Memory B cell (primary cell): ENCODE measurements around the gene RIC3.
A peak's percentile ranks its signal among the peaks of the same experiment; 100 is the strongest.

Experiments
- ATAC-seq: fragments of 150-1000 bp; cut with Tn5 transposase; 2 replicates; pipeline ENCODE4 v1.10.0; 2021; ENCODE audit warnings: low read depth, mild to moderate bottlenecking, moderate library complexity
- DNase-seq, 2 donors: peaks; one replicate each; pipeline ENCODE4 v3.0.0; 2022; ENCODE audit warnings: low spot score in 2 of 2
- H3K27ac Mint-ChIP-seq: one replicate; pipeline ENCODE4 v1.8.0; 2022; ENCODE audit warnings: mild to moderate bottlenecking, moderate library complexity, mixed read lengths
- H3K27me3 Mint-ChIP-seq: one replicate; pipeline ENCODE4 v1.8.0; 2022; ENCODE audit warnings: mixed read lengths
- H3K36me3 Mint-ChIP-seq: one replicate; pipeline ENCODE4 v1.8.0; 2022; ENCODE audit warnings: mild to moderate bottlenecking, mixed read lengths
- H3K4me1 Mint-ChIP-seq: one replicate; pipeline ENCODE4 v1.8.0; 2022; ENCODE audit warnings: mixed read lengths
- H3K4me3 Mint-ChIP-seq: one replicate; pipeline ENCODE4 v1.8.0; 2022; ENCODE audit warnings: mild to moderate bottlenecking, moderate library complexity, mixed read lengths
- H3K9me3 Mint-ChIP-seq: one replicate; pipeline ENCODE4 v1.8.0; 2022; ENCODE audit warnings: mixed read lengths

The RIC3 gene

DNA sequence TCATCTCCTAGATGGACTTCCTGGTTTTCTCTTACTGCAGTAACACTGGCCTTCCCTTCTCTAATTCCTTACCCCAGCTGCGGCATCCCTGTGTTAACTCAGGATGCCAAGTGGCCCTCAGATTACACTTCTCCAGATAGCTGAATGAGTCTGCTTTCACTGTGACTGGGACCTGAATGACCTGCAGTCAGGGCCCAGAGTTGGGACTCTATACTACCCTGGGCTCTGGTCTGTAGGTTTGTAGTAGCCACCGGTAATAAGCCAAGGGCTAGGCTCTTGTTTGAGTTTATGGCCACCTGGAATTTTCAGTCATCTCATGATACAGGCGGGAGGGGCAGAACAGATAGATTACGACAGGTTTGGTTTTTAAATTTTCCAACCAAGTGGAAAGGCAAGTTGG lies 63.7 kb downstream of the RIC3 start:
- H3K27ac Mint-ChIP-seq: no peak overlapping the region
- H3K4me3 Mint-ChIP-seq: no peak overlapping the region
- ATAC-seq (no peak), DNase-seq (no peak)
- no peaks in the 10 kb centered on the region for H3K27me3 Mint-ChIP-seq
- peaks cover 21% of the 10 kb centered on the region for H3K36me3 Mint-ChIP-seq
- H3K9me3 Mint-ChIP-seq: no peaks in the 10 kb centered on the region
- no peaks in the 10 kb centered on the region for H3K4me1 Mint-ChIP-seq

DNA sequence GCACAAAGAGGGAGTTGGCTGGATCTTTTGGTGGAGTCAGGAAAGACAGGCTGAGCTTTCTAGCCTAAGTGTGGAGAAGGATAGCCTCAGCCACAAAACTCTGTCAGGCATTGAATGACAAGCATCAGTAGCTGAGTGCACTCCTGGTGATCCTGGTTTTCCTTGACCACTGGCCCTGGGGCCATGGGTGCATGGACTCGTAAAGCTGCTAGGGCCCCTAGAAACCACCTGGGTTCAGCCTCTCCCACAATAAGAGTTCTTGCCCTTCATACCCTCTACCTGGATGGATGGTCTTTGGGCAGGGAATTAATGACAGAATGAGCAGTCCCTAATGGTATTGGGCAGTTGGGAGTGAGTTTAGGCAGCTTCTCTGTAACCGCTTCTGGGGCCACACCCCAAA lies 64.9 kb downstream of the RIC3 start:
- no peak overlapping the region for H3K27ac Mint-ChIP-seq
- peaks cover 12% of the 10 kb centered on the region for H3K36me3 Mint-ChIP-seq
- ATAC-seq (no peak), DNase-seq (no peak)
- no peaks in the 10 kb centered on the region for H3K4me1 Mint-ChIP-seq
- no peaks in the 10 kb centered on the region for H3K27me3 Mint-ChIP-seq
- H3K9me3 Mint-ChIP-seq: no peaks in the 10 kb centered on the region
- H3K4me3 Mint-ChIP-seq: no peak overlapping the region

DNA sequence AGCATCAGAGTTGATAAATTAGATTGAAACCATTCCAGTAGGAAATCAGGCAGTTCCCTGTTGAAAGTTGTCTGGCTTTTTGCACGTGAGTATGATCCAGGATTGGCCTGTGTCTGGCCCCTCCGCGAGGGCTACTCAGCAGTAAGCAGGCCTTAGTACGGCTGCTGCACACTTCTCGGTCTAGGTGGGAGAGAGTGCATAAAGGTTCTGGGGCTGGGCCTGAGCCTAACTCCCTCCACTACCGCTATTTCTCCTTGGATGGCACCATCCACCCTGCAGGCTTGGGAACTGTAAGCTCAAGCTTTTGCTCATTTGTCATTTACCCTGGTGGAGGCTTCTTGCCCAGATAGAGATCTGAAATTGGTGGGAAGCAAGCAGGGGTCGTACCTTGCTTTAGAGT lies 65.9 kb downstream of the RIC3 start:
- Mint-ChIP-seq H3K36me3 (peaks cover 8% of the 10 kb centered on the region), H3K4me3 (no peak overlapping the region), H3K27me3 (no peaks in the 10 kb centered on the region), H3K4me1 (no peaks in the 10 kb centered on the region), H3K27ac (no peak overlapping the region), H3K9me3 (no peaks in the 10 kb centered on the region)
- DNase-seq (no peak), ATAC-seq (no peak)

DNA sequence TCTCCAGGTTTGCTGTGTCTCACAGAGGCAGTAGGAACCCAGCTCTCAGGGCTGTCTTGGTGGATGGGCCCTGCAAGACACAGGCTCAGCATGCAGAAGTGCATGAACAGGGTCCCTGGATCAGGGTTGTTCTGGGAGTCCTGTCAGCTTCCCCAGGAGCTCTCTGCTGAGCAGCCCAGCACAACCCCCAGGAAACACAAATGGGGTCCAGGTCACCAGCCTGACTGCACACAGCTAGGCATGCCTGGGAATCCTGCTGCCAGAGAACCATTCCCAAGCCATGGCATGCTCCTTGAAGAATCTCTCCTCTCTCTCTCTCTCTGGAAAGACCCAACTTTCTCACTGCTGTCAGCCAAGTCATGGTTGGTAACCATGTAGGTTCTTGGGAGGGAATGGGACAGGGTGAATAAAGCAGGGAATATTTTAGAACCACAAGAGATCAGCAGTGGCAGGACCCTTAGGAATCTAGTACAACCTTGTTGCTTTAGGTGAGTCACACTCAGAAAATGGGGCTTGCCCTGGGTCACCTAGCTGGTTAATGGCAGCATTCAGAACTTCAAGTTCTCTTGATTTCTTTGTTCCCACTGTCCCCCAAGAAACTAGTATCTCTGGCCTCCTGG lies 66.4 kb downstream of the RIC3 start:
- Mint-ChIP-seq H3K9me3 (no peaks in the 10 kb centered on the region), H3K4me1 (no peaks in the 10 kb centered on the region), H3K4me3 (no peak overlapping the region), H3K27me3 (no peaks in the 10 kb centered on the region), H3K36me3 (peaks cover 8% of the 10 kb centered on the region), H3K27ac (no peak overlapping the region)
- DNase-seq (no peak), ATAC-seq (no peak)

DNA sequence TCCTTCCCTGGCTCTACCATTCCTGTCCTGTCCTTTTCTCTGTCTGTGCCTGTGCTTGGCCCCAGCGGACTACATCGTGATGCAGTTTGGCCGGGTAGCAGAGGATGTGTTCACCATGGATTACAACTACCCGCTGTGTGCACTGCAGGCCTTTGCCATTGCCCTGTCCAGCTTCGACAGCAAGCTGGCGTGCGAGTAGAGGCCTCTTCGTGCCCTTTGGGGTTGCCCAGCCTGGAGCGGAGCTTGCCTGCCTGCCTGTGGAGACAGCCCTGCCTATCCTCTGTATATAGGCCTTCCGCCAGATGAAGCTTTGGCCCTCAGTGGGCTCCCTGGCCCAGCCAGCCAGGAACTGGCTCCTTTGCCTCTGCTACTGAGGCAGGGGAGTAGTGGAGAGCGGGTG lies 67.4 kb downstream of the RIC3 start:
- ATAC-seq (no peak), DNase-seq (no peak)
- Mint-ChIP-seq H3K27me3 (no peaks in the 10 kb centered on the region), H3K9me3 (no peaks in the 10 kb centered on the region), H3K4me1 (no peaks in the 10 kb centered on the region), H3K36me3 (peaks cover 7% of the 10 kb centered on the region), H3K4me3 (no peak overlapping the region), H3K27ac (no peak overlapping the region)

DNA sequence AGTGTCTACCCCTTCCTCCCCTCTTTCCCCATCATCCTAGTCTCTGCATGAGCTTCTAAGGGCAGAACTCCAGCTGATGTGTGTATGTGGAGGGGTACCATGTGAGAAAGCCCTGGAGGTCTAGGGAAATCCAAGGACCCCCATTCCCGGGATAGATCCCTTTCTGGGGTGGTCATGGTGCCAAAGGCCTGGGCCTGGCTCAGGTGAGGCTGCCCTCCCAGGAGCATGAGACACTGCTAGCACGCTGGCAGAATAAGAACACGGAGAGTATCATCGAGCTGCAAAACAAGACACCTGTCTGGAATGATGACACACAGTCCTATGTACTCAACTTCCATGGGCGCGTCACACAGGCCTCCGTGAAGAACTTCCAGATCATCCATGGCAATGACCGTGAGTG lies 68.2 kb downstream of the RIC3 start:
- H3K4me3 Mint-ChIP-seq: no peak overlapping the region
- no peak overlapping the region for H3K27ac Mint-ChIP-seq
- DNase-seq: no peak
- H3K36me3 Mint-ChIP-seq: peaks cover 3% of the 10 kb centered on the region
- no peaks in the 10 kb centered on the region for H3K9me3 Mint-ChIP-seq
- no peaks in the 10 kb centered on the region for H3K27me3 Mint-ChIP-seq
- no peak for ATAC-seq
- H3K4me1 Mint-ChIP-seq: no peaks in the 10 kb centered on the region

DNA sequence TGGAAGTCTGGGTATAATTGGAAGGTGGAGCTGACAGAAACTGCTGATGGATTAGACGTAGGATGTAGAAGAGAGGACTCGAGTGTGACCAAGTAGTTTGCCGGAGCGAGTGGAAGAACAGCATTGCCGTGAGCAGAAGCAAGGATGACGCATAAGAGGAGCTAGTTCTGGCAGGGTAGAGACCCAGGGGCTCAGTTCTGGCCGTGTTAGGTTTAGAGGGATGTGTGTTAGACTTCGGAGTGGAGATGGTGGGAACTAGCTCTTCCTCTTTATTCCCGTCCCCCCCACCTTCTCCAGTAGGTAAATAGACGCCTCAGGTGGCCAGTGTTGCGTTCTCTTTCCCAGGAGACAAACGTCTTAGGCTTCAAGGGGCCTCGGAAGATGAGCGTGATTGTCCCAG lies 68.7 kb downstream of the RIC3 start:
- Mint-ChIP-seq H3K9me3 (no peaks in the 10 kb centered on the region), H3K27ac (no peak overlapping the region), H3K36me3 (peaks cover 3% of the 10 kb centered on the region), H3K4me3 (no peak overlapping the region), H3K27me3 (no peaks in the 10 kb centered on the region), H3K4me1 (peaks cover 2% of the 10 kb centered on the region)
- ATAC-seq (no peak), DNase-seq (no peak)

DNA sequence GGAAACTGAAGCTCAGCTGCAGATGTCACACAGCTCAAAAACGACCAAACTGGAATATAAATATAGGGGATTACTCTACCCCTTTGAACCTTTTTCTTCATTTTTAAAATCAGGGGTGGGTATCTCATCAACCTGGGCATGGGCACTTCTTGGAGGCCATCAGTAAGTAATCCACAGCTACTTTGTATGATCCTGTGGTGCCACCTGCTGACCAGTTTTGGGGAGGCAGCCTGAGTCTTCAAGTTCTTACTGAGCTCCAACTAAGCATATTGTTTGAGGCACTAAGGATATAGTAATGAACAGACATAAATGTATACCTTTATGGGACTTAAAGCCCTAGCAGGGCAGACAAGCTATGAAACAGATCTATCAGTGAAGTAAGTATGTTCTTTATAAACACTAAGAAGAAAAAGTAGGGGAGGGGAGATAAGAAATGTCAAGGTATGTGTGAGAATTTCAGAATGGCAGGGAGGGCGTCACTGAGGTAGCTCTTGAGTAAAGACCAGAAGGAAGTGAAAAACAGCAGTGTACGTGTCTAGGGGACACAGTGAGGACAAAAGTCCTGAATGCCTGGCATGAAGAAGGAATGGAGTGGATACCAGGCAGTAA lies 69.4 kb downstream of the RIC3 start:
- Mint-ChIP-seq H3K4me3 (no peak overlapping the region), H3K9me3 (no peaks in the 10 kb centered on the region), H3K27ac (no peak overlapping the region), H3K4me1 (peaks cover 2% of the 10 kb centered on the region), H3K36me3 (peaks cover 3% of the 10 kb centered on the region), H3K27me3 (no peaks in the 10 kb centered on the region)
- ATAC-seq (peak; percentile 63), DNase-seq (peak; percentile 45 to 68)

DNA sequence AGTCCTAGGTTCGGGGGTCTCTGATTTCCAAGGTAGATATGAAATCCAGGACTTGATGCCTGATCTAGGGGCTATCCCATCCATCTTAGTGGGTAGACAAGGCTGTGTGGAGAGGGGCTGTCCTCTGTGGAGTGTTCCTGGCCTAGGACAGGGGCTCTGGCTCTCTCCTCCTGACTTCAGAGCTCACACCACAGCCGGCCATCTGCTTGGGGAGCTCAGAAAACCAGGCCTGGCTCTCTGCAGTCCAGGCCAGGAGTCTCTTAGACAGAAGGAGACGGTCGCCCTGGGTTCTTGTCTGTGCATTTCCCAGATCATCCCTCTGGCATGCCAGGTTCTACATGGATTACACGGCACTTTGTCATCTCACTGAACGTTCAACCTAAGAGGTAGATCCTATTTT lies 69.9 kb downstream of the RIC3 start:
- ATAC-seq (no peak), DNase-seq (no peak)
- Mint-ChIP-seq H3K27me3 (no peaks in the 10 kb centered on the region), H3K4me3 (no peak overlapping the region), H3K36me3 (no peaks in the 10 kb centered on the region), H3K4me1 (peaks cover 2% of the 10 kb centered on the region), H3K27ac (no peak overlapping the region), H3K9me3 (no peaks in the 10 kb centered on the region)

DNA sequence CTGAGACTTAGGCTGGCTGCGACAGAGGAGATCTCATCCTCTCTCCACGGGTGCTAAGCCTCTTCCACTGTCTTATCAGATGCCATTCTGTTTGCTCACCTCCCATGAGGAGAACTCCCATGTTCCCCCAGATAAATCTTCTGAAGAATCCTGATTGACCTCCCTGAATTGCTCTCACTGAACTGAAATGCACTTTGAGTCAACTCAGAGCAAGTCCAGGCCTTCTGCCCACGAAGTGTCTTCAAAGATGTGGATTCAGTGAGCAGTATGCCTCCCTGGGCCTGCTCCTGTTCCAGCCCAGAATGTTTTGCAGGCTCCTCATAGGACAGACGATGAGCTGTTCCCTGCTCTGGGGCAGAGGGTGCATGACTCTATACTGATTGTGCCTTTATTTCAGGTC lies 70.5 kb downstream of the RIC3 start:
- ATAC-seq: no peak
- Mint-ChIP-seq H3K27ac (no peak overlapping the region), H3K4me1 (peaks cover 2% of the 10 kb centered on the region), H3K36me3 (no peaks in the 10 kb centered on the region), H3K4me3 (no peak overlapping the region), H3K9me3 (no peaks in the 10 kb centered on the region), H3K27me3 (no peaks in the 10 kb centered on the region)
- DNase-seq: no peak

DNA sequence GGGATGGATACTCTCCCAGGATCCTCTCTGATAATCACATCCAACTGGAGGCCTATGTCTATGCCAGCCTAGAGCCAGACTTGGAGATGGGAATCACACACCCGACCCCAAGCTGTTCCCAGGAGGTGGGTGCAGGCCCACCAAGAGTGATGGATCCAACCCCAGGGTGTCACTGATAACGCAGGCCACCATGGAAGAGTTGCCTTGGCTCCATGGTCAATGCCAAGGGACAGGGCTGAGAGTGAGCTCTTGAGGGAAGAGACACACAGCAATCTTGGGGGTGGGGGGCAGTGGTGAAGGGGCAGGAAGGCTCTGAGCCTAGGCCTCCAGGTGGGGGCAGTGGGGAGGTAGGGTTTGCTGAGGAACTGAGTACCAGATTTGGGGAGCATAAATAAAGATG lies 70.9 kb downstream of the RIC3 start:
- H3K4me3 Mint-ChIP-seq: no peak overlapping the region
- DNase-seq: no peak
- no peaks in the 10 kb centered on the region for H3K36me3 Mint-ChIP-seq
- ATAC-seq: no peak
- peaks cover 2% of the 10 kb centered on the region for H3K4me1 Mint-ChIP-seq
- no peaks in the 10 kb centered on the region for H3K27me3 Mint-ChIP-seq
- no peak overlapping the region for H3K27ac Mint-ChIP-seq
- H3K9me3 Mint-ChIP-seq: no peaks in the 10 kb centered on the region

DNA sequence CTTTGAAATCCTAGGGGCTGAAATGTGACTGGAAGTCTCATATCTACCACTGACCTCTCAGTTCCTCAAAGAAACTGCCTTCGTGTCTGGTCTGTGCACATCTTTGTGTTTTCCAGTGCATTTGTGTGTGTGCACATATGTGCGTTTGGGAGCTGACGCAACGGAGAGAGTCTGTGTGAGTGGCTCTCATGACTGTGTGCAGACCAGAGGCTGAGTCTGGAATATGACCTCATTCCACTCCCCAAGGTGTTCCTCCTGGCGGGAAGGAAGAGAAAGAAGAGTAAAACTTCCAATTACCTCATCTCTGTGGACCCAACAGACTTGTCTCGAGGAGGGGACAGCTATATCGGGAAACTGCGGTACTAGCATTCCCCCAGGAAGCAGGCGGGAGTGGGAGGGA lies 71.4 kb downstream of the RIC3 start:
- H3K9me3 Mint-ChIP-seq: no peaks in the 10 kb centered on the region
- ATAC-seq: no peak
- no peaks in the 10 kb centered on the region for H3K36me3 Mint-ChIP-seq
- H3K27me3 Mint-ChIP-seq: no peaks in the 10 kb centered on the region
- DNase-seq: no peak
- no peak overlapping the region for H3K27ac Mint-ChIP-seq
- peaks cover 6% of the 10 kb centered on the region for H3K4me1 Mint-ChIP-seq
- H3K4me3 Mint-ChIP-seq: no peak overlapping the region

DNA sequence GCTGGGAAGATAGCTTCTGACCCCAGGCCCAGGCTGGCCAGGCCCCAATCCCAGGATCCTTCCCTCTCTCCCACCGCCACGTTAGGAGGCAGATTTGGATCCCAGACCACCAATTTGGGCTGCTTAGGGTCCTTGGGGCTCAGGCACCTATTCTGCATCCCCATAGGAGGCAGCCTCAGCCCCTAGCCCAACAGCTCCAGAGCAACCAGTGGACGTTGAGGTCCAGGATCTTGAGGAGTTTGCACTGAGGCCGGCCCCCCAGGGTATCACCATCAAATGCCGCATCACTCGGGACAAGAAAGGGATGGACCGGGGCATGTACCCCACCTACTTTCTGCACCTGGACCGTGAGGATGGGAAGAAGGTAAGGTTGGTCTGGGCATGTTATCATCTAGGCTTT lies 71.8 kb downstream of the RIC3 start:
- Mint-ChIP-seq H3K4me3 (no peak overlapping the region), H3K4me1 (peaks cover 6% of the 10 kb centered on the region), H3K9me3 (no peaks in the 10 kb centered on the region), H3K27me3 (no peaks in the 10 kb centered on the region), H3K36me3 (no peaks in the 10 kb centered on the region), H3K27ac (no peak overlapping the region)
- DNase-seq: no peak
- ATAC-seq: no peak

DNA sequence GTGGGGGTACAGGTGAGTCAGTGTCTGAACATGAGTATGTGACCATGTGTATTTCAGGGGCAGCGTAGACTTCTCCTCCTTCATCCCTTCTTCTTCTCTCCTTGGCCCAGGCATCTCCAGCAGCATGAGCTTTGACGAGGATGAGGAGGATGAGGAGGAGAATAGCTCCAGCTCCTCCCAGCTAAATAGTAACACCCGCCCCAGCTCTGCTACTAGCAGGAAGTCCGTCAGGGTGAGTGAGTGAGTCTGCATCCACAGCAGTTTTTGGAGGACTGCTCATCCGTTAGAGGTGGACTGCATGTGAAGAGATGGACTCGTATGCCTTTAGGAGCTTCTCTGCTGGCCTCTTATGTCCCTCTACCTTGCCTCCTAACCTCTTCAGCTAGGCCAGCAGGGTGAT lies 72.2 kb downstream of the RIC3 start:
- H3K36me3 Mint-ChIP-seq: no peaks in the 10 kb centered on the region
- no peak overlapping the region for H3K27ac Mint-ChIP-seq
- H3K9me3 Mint-ChIP-seq: no peaks in the 10 kb centered on the region
- peaks cover 6% of the 10 kb centered on the region for H3K4me1 Mint-ChIP-seq
- H3K27me3 Mint-ChIP-seq: no peaks in the 10 kb centered on the region
- DNase-seq (no peak), ATAC-seq (no peak)
- H3K4me3 Mint-ChIP-seq: no peak overlapping the region

DNA sequence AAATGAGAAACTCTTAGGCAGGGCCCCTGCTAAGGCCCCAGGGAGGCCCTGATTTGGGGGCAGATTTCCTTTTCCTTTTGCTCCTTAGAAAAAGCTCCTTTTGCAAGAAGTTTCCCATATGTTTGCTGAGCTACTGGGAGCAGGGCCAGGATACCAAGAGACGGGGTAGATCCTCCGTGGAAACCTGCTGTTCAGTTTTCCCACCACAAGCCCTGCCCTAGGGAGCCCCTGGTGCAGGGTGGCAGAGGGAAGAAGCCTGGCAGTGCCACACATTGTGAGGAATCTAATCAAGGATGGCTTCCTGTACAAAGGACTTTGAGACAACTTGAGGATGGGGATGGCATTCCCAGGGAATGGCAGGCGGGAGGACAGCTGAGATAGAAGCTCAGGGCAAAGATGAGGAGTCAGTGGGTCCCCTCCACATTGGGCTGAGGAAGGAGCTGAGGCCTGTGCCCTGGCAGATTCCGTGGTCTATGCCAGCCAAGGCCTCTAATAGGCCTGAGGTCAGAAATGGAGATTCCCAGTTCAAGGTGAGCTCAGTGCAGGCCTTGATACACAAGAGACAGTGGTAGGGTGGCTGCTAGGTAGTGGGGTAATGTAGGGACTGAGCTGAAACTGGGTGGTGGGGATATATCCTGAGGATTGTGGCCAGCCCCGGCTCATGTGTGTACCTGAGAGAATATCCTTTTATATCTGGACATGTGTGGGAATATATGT lies 72.9 kb downstream of the RIC3 start:
- peaks cover 6% of the 10 kb centered on the region for H3K4me1 Mint-ChIP-seq
- no peaks in the 10 kb centered on the region for H3K36me3 Mint-ChIP-seq
- H3K27ac Mint-ChIP-seq: no peak overlapping the region
- ATAC-seq (no peak), DNase-seq (no peak)
- no peaks in the 10 kb centered on the region for H3K9me3 Mint-ChIP-seq
- no peak overlapping the region for H3K4me3 Mint-ChIP-seq
- no peaks in the 10 kb centered on the region for H3K27me3 Mint-ChIP-seq
